Activated CD4-positive, alpha-beta T cell treated with anti-CD3 and anti-CD28 coated beads for 24 hours (primary cell): Measurements from ENCODE around the gene SVBP.

Source experiments
- DNase-seq, 2 donors: peaks; one replicate each; pipeline ENCODE4 v3.0.0-alpha.2; 2020; ENCODE audit warnings: low read depth in 2 of 2

The SVBP gene

DNA sequence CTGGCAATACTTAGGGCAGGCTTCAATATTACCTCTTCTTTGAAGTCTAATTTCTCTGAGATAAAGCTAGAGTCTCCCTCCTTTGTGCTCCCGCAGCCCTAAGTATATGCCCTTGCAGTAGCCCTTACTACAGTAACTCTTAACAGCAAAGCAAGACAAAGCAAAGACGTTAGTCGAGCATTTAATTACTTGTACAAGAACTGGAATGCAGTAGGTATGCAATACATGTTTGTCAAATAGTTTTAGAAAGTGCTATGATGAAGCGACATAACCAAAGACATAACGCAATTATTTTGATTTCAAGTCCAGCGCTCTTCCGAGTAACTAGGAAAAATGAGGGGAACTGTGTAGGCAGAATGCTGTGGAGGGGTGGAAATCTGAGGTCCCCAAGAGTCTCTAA lies 51.9 kb downstream of the SVBP start:
- DNase-seq = no peak

DNA sequence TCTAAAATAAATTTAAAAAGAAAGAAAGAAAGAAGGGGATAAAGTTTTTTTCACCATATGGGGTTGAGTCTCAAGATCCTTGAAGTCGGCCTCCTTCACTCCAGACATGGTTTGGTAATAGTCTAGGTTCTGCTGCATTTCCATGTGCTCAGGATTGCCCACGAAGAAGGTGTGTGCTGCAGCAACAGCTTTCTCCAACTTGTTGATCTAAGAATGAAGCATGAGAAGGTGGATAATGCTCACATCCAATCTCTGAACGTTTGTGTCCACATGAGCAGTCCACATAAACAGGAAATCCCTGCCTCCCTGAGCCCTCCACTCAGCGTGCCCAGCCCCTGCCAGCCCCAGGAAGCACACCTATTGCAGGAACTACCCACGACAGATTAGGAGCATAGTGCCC lies 54.9 kb downstream of the SVBP start:
- DNase-seq = no peak

DNA sequence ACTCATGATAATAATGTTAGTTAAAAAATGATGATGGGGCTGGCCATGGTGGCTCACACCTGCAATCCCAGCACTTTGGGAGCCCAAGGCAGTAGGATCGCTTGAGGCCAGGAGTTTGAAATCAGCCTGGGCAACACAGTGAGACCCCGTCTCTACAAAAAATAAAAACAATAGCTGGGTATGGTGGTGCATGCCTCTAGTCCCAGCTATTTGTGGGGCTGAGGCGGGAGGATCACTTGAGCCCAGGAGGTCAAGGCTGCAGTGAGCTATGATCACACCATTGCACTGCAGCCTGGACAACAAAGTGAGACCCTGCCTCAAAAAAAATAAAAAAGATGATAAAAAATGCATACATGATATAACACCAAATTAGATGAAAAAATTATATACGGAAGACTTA lies 55.6 kb downstream of the SVBP start:
- no peak for DNase-seq

DNA sequence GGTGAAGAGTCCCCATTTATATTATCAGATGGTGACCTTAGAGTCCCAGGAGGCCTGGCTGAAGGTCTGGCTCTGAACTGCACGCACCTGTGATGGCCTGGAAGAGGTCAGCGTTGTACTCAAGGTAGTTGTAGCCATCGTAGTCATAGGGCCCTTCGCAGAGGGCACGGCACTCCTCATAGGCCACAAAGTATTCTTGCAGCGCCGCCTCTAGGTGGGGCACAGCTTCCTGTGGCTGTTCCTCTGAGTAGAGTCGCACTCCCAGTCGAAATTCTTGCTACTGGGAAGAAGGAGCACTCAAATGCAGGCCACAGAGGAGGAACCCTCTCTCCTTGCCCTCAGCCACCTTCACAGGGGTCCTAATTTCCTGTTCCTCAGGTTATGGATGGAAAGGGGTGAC lies 58.1 kb downstream of the SVBP start:
- no peak for DNase-seq

DNA sequence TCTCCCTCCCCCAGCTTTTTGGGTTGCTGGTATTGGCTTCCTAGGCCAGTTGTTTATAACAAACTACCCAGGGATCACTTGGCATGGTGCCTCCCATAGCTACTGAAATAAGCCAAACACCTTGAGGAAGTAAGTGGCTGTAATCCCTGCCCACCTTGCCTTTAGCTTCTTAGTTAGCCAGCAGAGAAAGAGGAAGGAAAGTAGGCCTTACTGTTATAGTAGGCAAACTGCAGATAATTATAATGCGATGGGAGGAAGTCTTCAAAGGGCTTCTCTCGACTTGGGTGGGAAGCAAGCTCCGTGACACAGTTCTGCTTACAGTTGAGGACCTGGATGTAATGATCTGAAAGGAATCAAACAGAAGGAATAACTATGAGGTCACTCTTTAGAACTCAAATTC lies 58.6 kb downstream of the SVBP start:
- no peak for DNase-seq

DNA sequence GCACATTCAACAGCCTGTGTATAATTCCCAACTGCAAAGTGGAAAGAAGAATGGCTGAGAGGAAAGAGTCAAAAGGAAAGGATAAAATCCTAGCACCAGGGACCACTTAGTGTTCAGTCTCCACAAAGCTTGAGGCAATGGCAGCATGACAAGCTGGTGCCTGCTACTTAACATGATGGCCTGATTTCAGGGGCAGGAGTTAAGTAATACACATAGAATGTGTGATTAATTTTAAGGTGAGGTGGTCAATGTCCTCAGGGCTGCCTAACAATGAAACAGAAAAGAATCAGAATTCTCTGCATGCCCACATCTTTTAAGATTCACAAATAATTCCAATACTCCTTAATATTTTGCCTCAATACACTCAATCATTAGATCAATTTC lies 59.3 kb downstream of the SVBP start:
- no peak for DNase-seq
